Uterus (tissue), 4 donors: Measurements from ENCODE around the gene S100A2. TPM values are rescaled to one million over a fixed set of nuclear protein-coding genes. Genes with fewer than 3 reads are reported as not detected.
A peak's percentile ranks its signal among the peaks of the same experiment; 100 is the strongest.

ENCODE experiments used
- DNase-seq, 2 donors: peaks; one replicate each; pipeline ENCODE4 v3.0.0-alpha.2; 2019 to 2020
- H3K27ac ChIP-seq, 2 donors: fragments of 200-600 bp; sonication (generic); 1 replicate in 1 of 2; 2 replicates in 1 of 2; pipeline ENCODE4 v1.5.1; 2016 to 2018
- H3K27me3 ChIP-seq, 2 donors: fragments of 200-600 bp; sonication (generic); one replicate each; pipeline ENCODE4 v1.5.1; 2018 to 2019; ENCODE audit warnings: control low read depth in 1 of 2
- H3K36me3 ChIP-seq, 2 donors: fragments of 200-600 bp; sonication (generic); one replicate each; pipeline ENCODE4 v1.5.1; 2019; ENCODE audit warnings: control low read depth in 1 of 2
- H3K4me1 ChIP-seq, 2 donors: fragments of 200-600 bp; sonication (generic); one replicate each; pipeline ENCODE4 v1.5.1; 2018 to 2019; ENCODE audit warnings: control low read depth in 1 of 2
- H3K4me3 ChIP-seq, 2 donors: fragments of 200-600 bp; sonication (generic); 1 replicate in 1 of 2; 2 replicates in 1 of 2; pipeline ENCODE4 v1.5.1; 2018 to 2019; ENCODE audit warnings: mild to moderate bottlenecking in 1 of 2
- H3K9me3 ChIP-seq, 2 donors: fragments of 200-600 bp; sonication (generic); one replicate each; pipeline ENCODE4 v1.5.1; 2019; ENCODE audit warnings: control low read depth in 1 of 2
- POLR2A ChIP-seq, 2 donors: fragments of 450-650 bp; IDR thresholded peaks; one replicate each; pipeline ENCODE4 v1.6.1; 2016; ENCODE audit warnings: antibody characterized with exemption in 2 of 2, mild to moderate bottlenecking in 1 of 2, moderate library complexity in 1 of 2
- intact Hi-C: fragments of 100-400 bp; cut with DNase I; formaldehyde crosslinking; loops from one replicate; pipeline ENCODE4 v1.15.1; 2023; ENCODE audit warnings: low total_unique reads
- total RNA-seq, 4 donors: library from RNA; depleted of rRNA in 3 of 4; stranded (reverse); fragments of >200 nt in 3 of 4; gene quantifications; one replicate each; pipeline versions ENCODE4 v1.1.0 to v1.2.4, GENCODE V29; 2014 to 2023
- TF ChIP-seq, protein P1 (sequence below), 4 experiments: fragments of 200-600 bp in 2 of 4; fragments of 450-650 bp in 2 of 4; sonication (generic) in 2 of 4; IDR thresholded peaks; one replicate each; pipeline ENCODE4 v1.5.1; 2016 to 2019; ENCODE audit warnings: antibody characterized with exemption in 4 of 4, mild to moderate bottlenecking in 2 of 4, moderate library complexity in 1 of 4
- donor health status: DM: yes; HTN: yes; CAD: no.

S100A2 gene
- total RNA-seq, 4 donors from 2014 or later: 2.1 to 2.7 TPM; not detected in 2

DNA sequence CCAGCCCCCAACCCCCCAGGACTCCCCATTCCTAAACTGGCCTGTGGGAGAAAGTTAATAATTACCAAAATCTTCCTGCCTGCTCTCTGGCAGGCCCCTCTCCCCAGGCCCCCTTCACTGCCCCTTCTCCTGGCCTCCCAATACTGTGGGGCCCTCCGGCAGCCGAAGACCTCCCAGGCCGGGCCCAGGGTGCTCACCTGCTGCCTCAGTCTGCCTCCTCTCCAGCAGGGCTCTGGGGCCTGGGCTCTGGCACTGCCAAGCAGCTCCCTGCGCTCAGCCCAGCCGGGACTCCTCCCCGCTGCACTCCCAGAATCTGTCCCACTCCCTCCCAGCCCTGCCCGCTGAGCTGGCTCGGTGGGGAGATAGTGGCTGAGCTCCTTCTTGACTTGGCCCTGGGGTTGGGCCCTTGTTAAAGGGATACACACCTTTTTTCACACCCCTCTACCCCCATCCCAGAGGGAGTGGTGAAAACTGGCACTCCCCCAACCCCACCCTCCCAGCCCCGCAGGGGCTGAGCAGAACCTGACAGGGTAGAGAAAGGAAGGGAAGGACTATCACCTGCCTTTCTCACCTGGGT, 47.2 kb upstream of the S100A2 start, which contains the start of gene S100A16:
Gene S100A16, minus strand, starts transcription at position 383 of the 577 bp plus-strand sequence. CDS start 4,986 bp downstream, outside the sequence.
- TF ChIP-seq, protein P1, sequence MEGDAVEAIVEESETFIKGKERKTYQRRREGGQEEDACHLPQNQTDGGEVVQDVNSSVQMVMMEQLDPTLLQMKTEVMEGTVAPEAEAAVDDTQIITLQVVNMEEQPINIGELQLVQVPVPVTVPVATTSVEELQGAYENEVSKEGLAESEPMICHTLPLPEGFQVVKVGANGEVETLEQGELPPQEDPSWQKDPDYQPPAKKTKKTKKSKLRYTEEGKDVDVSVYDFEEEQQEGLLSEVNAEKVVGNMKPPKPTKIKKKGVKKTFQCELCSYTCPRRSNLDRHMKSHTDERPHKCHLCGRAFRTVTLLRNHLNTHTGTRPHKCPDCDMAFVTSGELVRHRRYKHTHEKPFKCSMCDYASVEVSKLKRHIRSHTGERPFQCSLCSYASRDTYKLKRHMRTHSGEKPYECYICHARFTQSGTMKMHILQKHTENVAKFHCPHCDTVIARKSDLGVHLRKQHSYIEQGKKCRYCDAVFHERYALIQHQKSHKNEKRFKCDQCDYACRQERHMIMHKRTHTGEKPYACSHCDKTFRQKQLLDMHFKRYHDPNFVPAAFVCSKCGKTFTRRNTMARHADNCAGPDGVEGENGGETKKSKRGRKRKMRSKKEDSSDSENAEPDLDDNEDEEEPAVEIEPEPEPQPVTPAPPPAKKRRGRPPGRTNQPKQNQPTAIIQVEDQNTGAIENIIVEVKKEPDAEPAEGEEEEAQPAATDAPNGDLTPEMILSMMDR (IDR thresholded peaks at IDR 0.05): no peak
- TF ChIP-seq POLR2A (IDR thresholded peaks at IDR 0.05): peak; percentile 51 to 80
- H3K4me3 ChIP-seq: peak within 1 kb of the TSS; percentile 59 to 66
- intact Hi-C loops: no loop called here
- no peaks in the 10 kb centered on the region for H3K9me3 ChIP-seq
- peaks cover 8% of the 10 kb centered on the region in 2 donors for H3K4me1 ChIP-seq
- peak; percentile 81 for DNase-seq
- H3K36me3 ChIP-seq: no peaks in the 10 kb centered on the region
- H3K27ac ChIP-seq: peak within 1 kb of the TSS; percentile 90 to 94
- no peaks in the 10 kb centered on the region for H3K27me3 ChIP-seq

DNA sequence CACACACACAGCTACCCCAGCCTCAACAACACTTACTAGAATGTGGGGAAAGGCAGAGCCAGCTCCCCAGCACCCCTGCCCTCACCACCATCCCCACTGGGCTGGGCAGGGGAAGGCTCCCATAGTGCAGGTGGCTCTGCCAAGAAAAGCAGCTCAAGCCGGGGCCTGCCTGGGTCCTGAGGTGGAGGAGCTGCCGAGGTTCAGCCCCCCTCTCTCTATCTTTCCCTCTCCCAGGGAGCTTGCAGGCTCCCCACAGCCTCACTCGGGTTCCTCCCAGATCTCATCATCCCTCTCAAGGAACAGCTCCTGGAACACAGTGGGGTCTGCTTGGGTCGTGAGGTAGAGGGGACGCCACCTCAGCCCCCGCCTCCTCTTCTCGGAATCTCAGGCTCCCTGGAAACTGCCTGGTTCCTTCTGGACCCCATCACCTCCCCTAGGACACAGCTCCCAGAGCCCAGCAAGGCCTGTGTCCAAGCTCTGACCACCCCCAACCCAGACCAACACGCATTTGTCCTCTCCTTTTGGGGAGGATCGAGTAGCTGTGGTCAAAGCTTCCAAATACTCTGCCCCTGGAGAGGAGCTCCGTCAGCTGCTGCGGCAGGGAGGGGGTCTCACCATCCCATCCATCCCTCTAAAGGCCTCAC, 46.6 kb upstream of the S100A2 start:
- Histone ChIP-seq H3K4me1 (peaks cover 8 to 12% of the 10 kb centered on the region in 2 donors), H3K27me3 (no peaks in the 10 kb centered on the region), H3K4me3 (peak overlapping the region; percentile 59 to 66), H3K36me3 (no peaks in the 10 kb centered on the region), H3K9me3 (no peaks in the 10 kb centered on the region), H3K27ac (peak overlapping the region; percentile 90 to 94)
- DNase-seq: peak in 1 of 2 donors; percentile 36
- TF ChIP-seq POLR2A (IDR thresholded peaks at IDR 0.05): no peak
- intact Hi-C loops: no loop called here

DNA sequence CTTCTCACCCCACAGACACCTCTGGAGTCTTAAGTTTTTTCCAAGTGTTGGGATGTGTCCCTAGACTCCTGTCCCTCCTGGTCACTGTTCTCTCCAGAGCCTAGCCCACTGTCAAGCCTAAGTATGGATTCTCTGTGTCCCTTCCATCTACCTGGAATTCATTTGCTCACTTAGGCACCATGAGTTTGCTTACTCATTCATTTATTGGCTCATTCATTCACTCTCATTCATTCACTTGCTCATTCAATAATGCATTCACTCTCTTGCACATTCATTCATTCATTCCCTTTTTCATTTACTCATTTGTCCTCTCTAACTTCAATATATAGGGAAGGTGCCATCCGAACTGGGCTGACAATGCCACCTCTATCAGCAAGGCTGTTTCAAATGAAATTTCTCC, 45.7 kb upstream of the S100A2 start:
- no peaks in the 10 kb centered on the region for H3K27me3 ChIP-seq
- H3K27ac ChIP-seq: peak overlapping the region; percentile 90 to 94
- no peaks in the 10 kb centered on the region for H3K36me3 ChIP-seq
- H3K4me1 ChIP-seq: peaks cover 8 to 12% of the 10 kb centered on the region in 2 donors
- no peak for DNase-seq
- no peaks in the 10 kb centered on the region for H3K9me3 ChIP-seq
- H3K4me3 ChIP-seq: peak overlapping the region; percentile 59 to 66
- intact Hi-C loops: no loop called here
- TF ChIP-seq, protein P1 (IDR thresholded peaks at IDR 0.05): no peak
- no peak for TF ChIP-seq POLR2A (IDR thresholded peaks at IDR 0.05)

DNA sequence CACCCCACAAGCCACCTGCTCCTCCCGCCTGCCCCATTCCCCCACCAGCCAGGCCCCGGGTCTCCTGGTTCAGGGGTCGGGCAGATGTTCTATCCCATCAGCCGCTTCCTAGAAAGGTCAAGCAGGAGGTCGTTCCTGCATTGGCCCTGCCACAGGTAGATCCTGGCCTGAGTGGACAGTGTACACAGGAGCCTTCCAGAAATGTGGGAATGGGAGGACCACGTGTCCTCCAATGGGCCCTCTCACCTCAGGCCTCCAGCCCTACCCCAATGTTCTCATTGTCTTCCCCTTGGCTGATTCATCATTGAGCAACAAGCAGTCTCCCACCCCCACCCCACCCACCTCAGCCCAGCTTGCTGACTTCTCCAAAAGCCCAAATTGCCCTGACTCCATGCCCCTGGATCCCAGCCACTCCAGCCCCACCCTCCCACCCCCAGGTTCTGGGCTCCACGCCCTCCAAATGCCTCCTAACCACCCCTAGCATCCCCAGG, 45.2 kb upstream of the S100A2 start:
- DNase-seq: no peak
- H3K36me3 ChIP-seq: no peaks in the 10 kb centered on the region
- H3K27ac ChIP-seq: peak overlapping the region; percentile 90 to 94
- TF ChIP-seq POLR2A (IDR thresholded peaks at IDR 0.05): no peak
- TF ChIP-seq, protein P1 (IDR thresholded peaks at IDR 0.05): no peak
- H3K4me3 ChIP-seq: peak overlapping the region in 1 of 2 donors; percentile 59
- H3K27me3 ChIP-seq: no peaks in the 10 kb centered on the region
- H3K4me1 ChIP-seq: peaks cover 8 to 12% of the 10 kb centered on the region in 2 donors
- no peaks in the 10 kb centered on the region for H3K9me3 ChIP-seq
- intact Hi-C loops: no loop called here

DNA sequence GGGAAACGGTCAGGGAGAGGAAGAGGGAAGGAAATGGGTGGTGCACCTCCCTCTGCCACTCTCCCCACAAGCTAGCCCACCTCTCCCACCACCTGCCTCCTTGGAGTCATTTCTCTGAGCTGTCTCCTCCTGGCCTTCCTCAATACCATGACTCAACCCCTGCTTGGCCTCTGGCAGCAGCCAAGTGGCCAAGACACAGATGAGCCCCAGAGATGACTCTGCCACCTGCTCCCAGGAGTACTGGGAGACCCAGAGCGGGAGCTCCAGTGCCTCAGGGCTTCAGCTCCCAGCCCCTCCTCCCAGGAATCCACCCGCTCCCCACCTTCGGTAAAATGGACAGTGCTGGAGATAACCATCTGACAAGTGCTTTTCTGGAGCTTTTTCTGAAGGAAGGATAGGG, 44.7 kb upstream of the S100A2 start:
- TF ChIP-seq POLR2A (IDR thresholded peaks at IDR 0.05): no peak
- TF ChIP-seq, protein P1 (IDR thresholded peaks at IDR 0.05): no peak
- Histone ChIP-seq H3K36me3 (no peaks in the 10 kb centered on the region), H3K4me1 (peaks cover 8 to 12% of the 10 kb centered on the region in 2 donors), H3K27ac (peak overlapping the region; percentile 90 to 94), H3K9me3 (no peaks in the 10 kb centered on the region), H3K4me3 (peak overlapping the region in 1 of 2 donors; percentile 1), H3K27me3 (no peaks in the 10 kb centered on the region)
- DNase-seq: no peak
- intact Hi-C loops: no loop called here
